ENCODE results near the gene TMEM270.

DNA sequence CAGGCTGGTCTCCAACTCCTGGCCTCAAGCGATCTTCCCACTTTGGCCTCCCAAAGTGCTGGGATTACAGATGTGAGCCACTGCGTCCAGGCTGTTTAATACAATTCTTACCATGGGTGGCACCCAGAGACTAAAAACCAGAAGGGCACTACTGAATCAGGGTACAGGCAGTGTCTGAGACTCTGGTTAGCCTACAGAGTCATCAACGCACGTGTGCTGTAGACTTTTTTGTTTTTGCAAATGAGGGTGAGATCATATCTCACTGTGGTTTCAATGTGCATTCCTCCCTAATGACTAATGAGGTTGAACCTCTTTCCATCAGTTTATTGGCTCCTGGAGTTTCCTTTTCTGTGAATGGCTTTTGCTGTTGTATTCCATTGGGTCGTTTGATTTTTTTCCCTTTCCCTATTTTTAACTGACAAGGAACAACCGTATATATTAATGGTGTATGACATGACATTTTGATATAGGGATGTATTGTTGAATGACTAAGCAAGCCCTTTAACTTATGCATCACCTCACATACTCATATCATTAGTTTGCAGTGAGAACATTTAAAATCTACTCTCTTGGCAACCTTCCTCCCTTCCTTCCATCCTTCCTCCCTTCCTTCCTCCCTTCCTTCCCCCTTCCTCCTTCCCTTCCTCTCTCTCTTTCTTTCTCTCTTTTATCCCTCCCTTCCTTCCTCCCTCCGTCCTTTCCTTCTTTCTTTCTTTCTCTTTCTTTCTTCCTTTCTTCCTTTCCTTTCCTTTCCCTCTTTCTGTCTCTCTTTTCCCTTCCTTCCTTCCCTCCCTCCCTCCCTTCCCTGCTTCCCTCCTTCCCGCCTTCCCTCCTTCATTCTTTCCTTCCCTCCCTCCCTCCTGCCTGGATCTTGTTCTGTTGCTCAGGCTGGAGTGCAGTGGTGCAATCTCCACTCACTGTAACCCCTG lies 9.3 kb upstream of the TMEM270 start:
- TF ChIP-seq CTCF (IDR thresholded peaks at IDR 0.05 in 4 of 5, conservative IDR thresholded peaks at IDR 0.05 in 1 of 5) = no peak
- TF ChIP-seq POLR2A (IDR thresholded peaks at IDR 0.05) = no peak

Measured in gastrocnemius medialis (tissue), 4 donors.